ENCODE results near the gene LSP1. TPM values are rescaled to one million over a fixed set of nuclear protein-coding genes. Genes with fewer than 3 reads are reported as not detected.

The LSP1 gene
- total and polyA plus RNA-seq, 2 donors (not counting 1 experiment from before 2014, with no cell fraction given), result 0.19 to 1.8 TPM

DNA sequence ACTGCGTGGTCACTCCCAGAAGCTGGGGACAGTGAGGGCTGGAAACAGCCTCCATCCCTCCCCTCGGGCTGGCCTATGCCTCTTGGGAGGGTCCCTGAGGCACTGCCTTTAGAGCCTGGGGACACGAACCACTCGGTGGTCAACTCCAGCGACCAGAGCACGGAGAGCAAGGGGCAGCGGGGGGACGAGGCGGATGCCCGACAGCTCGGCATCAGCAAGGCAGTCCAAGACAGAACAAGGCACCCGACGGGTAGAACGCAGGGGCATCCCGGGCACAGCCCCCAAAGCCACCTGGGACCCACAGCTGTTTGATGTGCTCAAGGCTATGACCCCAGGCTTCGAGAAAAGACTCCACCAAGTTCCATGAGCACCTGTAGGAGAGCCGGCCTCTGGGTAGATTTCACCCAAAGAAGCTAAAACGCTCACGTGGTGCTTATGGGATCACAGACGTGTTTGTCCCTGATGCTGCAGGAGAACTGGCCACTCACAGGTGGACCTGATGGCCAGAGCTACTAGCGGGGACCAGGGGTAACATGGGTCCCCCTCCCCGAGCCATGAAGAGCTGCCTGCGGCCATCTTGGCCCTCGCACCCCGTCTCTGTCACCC, 510 bp upstream of the LSP1 start:
- Histone ChIP-seq H3K27ac (ENCODE audit: insufficient read depth, low read length) (no peak overlapping the region), H3K4me3 (replicated peaks in 1 of 4; ENCODE audit: control extremely low read depth in 1 of 4, insufficient read depth in 1 of 4, low read depth in 3 of 4, low read length in 4 of 4) (no peak overlapping the region)
- TF ChIP-seq EZH2 (IDR thresholded peaks at IDR 0.05; ENCODE audit: low read length, missing control alignments) (no peak), CTCF (conservative IDR thresholded peaks at IDR 0.05 in 1 of 2, IDR thresholded peaks at IDR 0.05 in 1 of 2; ENCODE audit: low read depth in 1 of 2, low read length in 2 of 2) (no peak)

GRCh38 chr11:1853376-1854131, 670 bp downstream of the LSP1 start:
- H3K79me2 ChIP-seq (ENCODE audit: control insufficient read depth, insufficient read depth, low read length), result no peaks in the 10 kb centered on the region
- no peaks in the 10 kb centered on the region for H4K20me1 ChIP-seq (ENCODE audit: control insufficient read depth, extremely low read depth, insufficient read depth, low read length)
- no peak overlapping the region for H2AFZ ChIP-seq (ENCODE audit: low read length)
- no peak overlapping the region for H3K9ac ChIP-seq (ENCODE audit: insufficient read depth, low read length)
- no peak overlapping the region for H3K4me3 ChIP-seq (replicated peaks in 1 of 4; ENCODE audit: control extremely low read depth in 1 of 4, insufficient read depth in 1 of 4, low read depth in 3 of 4, low read length in 4 of 4)
- no peak overlapping the region for H3K4me2 ChIP-seq (ENCODE audit: extremely low read depth, insufficient read depth, low read length)
- no peak for DNase-seq (ENCODE audit: low read depth in 2 of 2)
- H3K9me3 ChIP-seq (ENCODE audit: control insufficient read depth, insufficient read depth, low read depth, low read length), result no peaks in the 10 kb centered on the region
- H3K27me3 ChIP-seq (ENCODE audit: control insufficient read depth, insufficient read depth, low read length), result no peaks in the 10 kb centered on the region
- H3K27ac ChIP-seq (ENCODE audit: insufficient read depth, low read length), result no peak overlapping the region
- H3K4me1 ChIP-seq (ENCODE audit: control insufficient read depth, extremely low read depth, insufficient read depth, low read length), result no peaks in the 10 kb centered on the region
- TF ChIP-seq CTCF (conservative IDR thresholded peaks at IDR 0.05 in 1 of 2, IDR thresholded peaks at IDR 0.05 in 1 of 2; ENCODE audit: low read depth in 1 of 2, low read length in 2 of 2) (no peak), EZH2 (IDR thresholded peaks at IDR 0.05; ENCODE audit: low read length, missing control alignments) (no peak)
- H3K36me3 ChIP-seq (ENCODE audit: control insufficient read depth, insufficient read depth, low read length), result no peaks in the 10 kb centered on the region

More for the DNA sequence above, 510 bp upstream of the LSP1 start:
- no peak overlapping the region for H2AFZ ChIP-seq (ENCODE audit: low read length)
- no peak overlapping the region for H3K4me2 ChIP-seq (ENCODE audit: extremely low read depth, insufficient read depth, low read length)
- H3K27me3 ChIP-seq (ENCODE audit: control insufficient read depth, insufficient read depth, low read length), result no peaks in the 10 kb centered on the region
- no peaks in the 10 kb centered on the region for H4K20me1 ChIP-seq (ENCODE audit: control insufficient read depth, extremely low read depth, insufficient read depth, low read length)
- H3K36me3 ChIP-seq (ENCODE audit: control insufficient read depth, insufficient read depth, low read length), result no peaks in the 10 kb centered on the region
- H3K9me3 ChIP-seq (ENCODE audit: control insufficient read depth, insufficient read depth, low read depth, low read length), result no peaks in the 10 kb centered on the region
- H3K79me2 ChIP-seq (ENCODE audit: control insufficient read depth, insufficient read depth, low read length), result no peaks in the 10 kb centered on the region
- no peak overlapping the region for H3K9ac ChIP-seq (ENCODE audit: insufficient read depth, low read length)
- H3K4me1 ChIP-seq (ENCODE audit: control insufficient read depth, extremely low read depth, insufficient read depth, low read length), result no peaks in the 10 kb centered on the region
- no peak for DNase-seq (ENCODE audit: low read depth in 2 of 2)

- no peak for TF ChIP-seq EZH2 (IDR thresholded peaks at IDR 0.05; ENCODE audit: low read length, missing control alignments)
- Histone ChIP-seq H3K4me3 (replicated peaks in 1 of 4; ENCODE audit: control extremely low read depth in 1 of 4, insufficient read depth in 1 of 4, low read depth in 3 of 4, low read length in 4 of 4) (no peak overlapping the region), H3K9ac (ENCODE audit: insufficient read depth, low read length) (no peak overlapping the region), H3K9me3 (ENCODE audit: control insufficient read depth, insufficient read depth, low read depth, low read length) (no peaks in the 10 kb centered on the region), H3K4me2 (ENCODE audit: extremely low read depth, insufficient read depth, low read length) (no peak overlapping the region), H3K27ac (ENCODE audit: insufficient read depth, low read length) (no peak overlapping the region), H3K4me1 (ENCODE audit: control insufficient read depth, extremely low read depth, insufficient read depth, low read length) (no peaks in the 10 kb centered on the region), H4K20me1 (ENCODE audit: control insufficient read depth, extremely low read depth, insufficient read depth, low read length) (no peaks in the 10 kb centered on the region), H3K27me3 (ENCODE audit: control insufficient read depth, insufficient read depth, low read length) (no peaks in the 10 kb centered on the region), H2AFZ (ENCODE audit: low read length) (no peak overlapping the region), H3K79me2 (ENCODE audit: control insufficient read depth, insufficient read depth, low read length) (no peaks in the 10 kb centered on the region), H3K36me3 (ENCODE audit: control insufficient read depth, insufficient read depth, low read length) (no peaks in the 10 kb centered on the region)
- DNase-seq (ENCODE audit: low read depth in 2 of 2), result no peak
Observed at GRCh38 chr11:1854132-1854948, 1.5 kb downstream of the LSP1 start.

Data from fibroblast of lung (primary cell).